GM23338 (cell line): Measurements from ENCODE around the gene RET. TPM values are rescaled to one million over a fixed set of nuclear protein-coding genes. Genes with fewer than 3 reads are reported as not detected.

Experiments used
- ATAC-seq: fragments of 200-7000 bp; cut with Tn5 transposase; 3 replicates; pipeline ENCODE4 v1.9.1; 2020
- DNase-seq: peaks from one replicate; pipeline ENCODE4 v3.0.0-alpha.2; 2015; ENCODE audit warnings: low spot score
- H2AFZ ChIP-seq: fragments of 200-600 bp; sonication (generic); 2 replicates; pipeline ENCODE4 v1.8.0; 2016; ENCODE audit warnings: antibody characterized with exemption, mild to moderate bottlenecking, moderate library complexity
- H3F3A ChIP-seq: fragments of 200-600 bp; sonication (generic); replicated peaks from 2 replicates; pipeline ENCODE4 v1.8.0; 2017; ENCODE audit warnings: antibody characterized with exemption, mixed run types, low read depth
- H3K27ac ChIP-seq: fragments of 200-600 bp; sonication (generic); 2 replicates; pipeline ENCODE4 v1.6.1; 2016; ENCODE audit warnings: low read depth
- H3K27me3 ChIP-seq: fragments of 200-600 bp; sonication (generic); 2 replicates; pipeline ENCODE4 v1.8.0; 2016; ENCODE audit warnings: mild to moderate bottlenecking, mixed run types, moderate library complexity; ENCODE audit not compliant: insufficient read depth
- H3K36me3 ChIP-seq: fragments of 200-600 bp; sonication (generic); 2 replicates; pipeline ENCODE4 v1.8.0; 2016; ENCODE audit warnings: mild to moderate bottlenecking; ENCODE audit not compliant: insufficient read depth
- H3K4me1 ChIP-seq: fragments of 200-600 bp; sonication (generic); 2 replicates; pipeline ENCODE4 v1.8.0; 2016; ENCODE audit warnings: mild to moderate bottlenecking, moderate library complexity; ENCODE audit not compliant: insufficient read depth
- H3K4me2 ChIP-seq: fragments of 200-600 bp; sonication (generic); 2 replicates; pipeline ENCODE4 v1.7.1; 2017; ENCODE audit warnings: mixed run types
- H3K4me3 ChIP-seq: fragments of 200-600 bp; sonication (generic); 2 replicates; pipeline ENCODE4 v1.6.1; 2016; ENCODE audit warnings: mixed run types
- H3K79me2 ChIP-seq: fragments of 200-600 bp; sonication (generic); replicated peaks from 2 replicates; pipeline ENCODE4 v1.8.0; 2017; ENCODE audit warnings: mild to moderate bottlenecking; ENCODE audit not compliant: insufficient read depth
- H3K9me2 ChIP-seq: fragments of 200-600 bp; sonication (generic); 2 replicates; pipeline ENCODE4 v1.8.0; 2017; ENCODE audit not compliant: insufficient read depth
- H4K20me1 ChIP-seq: fragments of 200-600 bp; sonication (generic); replicated peaks from 2 replicates; pipeline ENCODE4 v1.8.0; 2017; ENCODE audit warnings: mild to moderate bottlenecking; ENCODE audit not compliant: insufficient read depth
- H3K27ac Mint-ChIP-seq: 2 replicates; pipeline ENCODE4 v1.8.0; 2020; ENCODE audit warnings: inconsistent platforms, mild to moderate bottlenecking, moderate library complexity, mixed read lengths
- H3K27me3 Mint-ChIP-seq: 3 replicates; pipeline ENCODE4 v1.8.0; 2022; ENCODE audit warnings: low read depth, mild to moderate bottlenecking, moderate library complexity, mixed read lengths, inconsistent platforms; ENCODE audit not compliant: insufficient read depth, poor library complexity
- H3K36me3 Mint-ChIP-seq: 3 replicates; pipeline ENCODE4 v1.8.0; 2021; ENCODE audit warnings: low read depth, mild to moderate bottlenecking, inconsistent platforms, moderate library complexity, mixed read lengths
- H3K4me1 Mint-ChIP-seq: 3 replicates; pipeline ENCODE4 v1.8.0; 2020; ENCODE audit warnings: mild to moderate bottlenecking, inconsistent platforms, mixed read lengths
- H3K4me3 Mint-ChIP-seq: 3 replicates; pipeline ENCODE4 v1.8.0; 2021; ENCODE audit warnings: moderate library complexity, mild to moderate bottlenecking, inconsistent platforms, mixed read lengths
- H3K9me3 Mint-ChIP-seq: 3 replicates; pipeline ENCODE4 v1.8.0; 2020; ENCODE audit warnings: moderate library complexity, mild to moderate bottlenecking, inconsistent platforms, mixed read lengths
- CREB1 ChIP-seq: fragments of 250-450 bp; sonication (Bioruptor Pico); IDR thresholded peaks from 2 replicates; pipeline ENCODE4 v1.5.0; 2020; ENCODE audit warnings: low read depth, mild to moderate bottlenecking, moderate library complexity
- EZH2 ChIP-seq: fragments of 200-600 bp; sonication (generic); IDR thresholded peaks from one replicate; pipeline ENCODE4 v1.8.0; 2017; ENCODE audit warnings: antibody characterized with exemption, mild to moderate bottlenecking, low read depth; ENCODE audit not compliant: unreplicated experiment
- EZH2phosphoT487 ChIP-seq: fragments of 200-600 bp; sonication (generic); IDR thresholded peaks from one replicate; pipeline ENCODE4 v1.8.1; 2018; ENCODE audit warnings: antibody characterized with exemption; ENCODE audit not compliant: unreplicated experiment
- JUNB ChIP-seq: IDR thresholded peaks from one replicate; pipeline ENCODE4 v1.6.1; 2016; ENCODE audit warnings: antibody characterized with exemption; ENCODE audit not compliant: unreplicated experiment
- NANOG ChIP-seq: IDR thresholded peaks from 2 replicates; pipeline ENCODE4 v1.6.1; 2016; ENCODE audit warnings: antibody characterized with exemption, borderline replicate concordance
- POLR2AphosphoS5 ChIP-seq: IDR thresholded peaks from 2 replicates; pipeline ENCODE4 v1.6.1; 2016; ENCODE audit warnings: antibody characterized with exemption, low read depth
- STAT1 ChIP-seq: IDR thresholded peaks from one replicate; pipeline ENCODE4 v1.6.1; 2016; ENCODE audit warnings: antibody characterized with exemption; ENCODE audit not compliant: unreplicated experiment
- ZNF114 ChIP-seq: fragments of 250-450 bp; sonication (Bioruptor Pico); IDR thresholded peaks from 2 replicates; pipeline ENCODE4 v1.5.0; 2020; ENCODE audit warnings: mild to moderate bottlenecking, moderate library complexity
- ZNF331 ChIP-seq: fragments of 250-450 bp; sonication (Bioruptor Pico); IDR thresholded peaks from 2 replicates; pipeline ENCODE4 v1.5.0; 2020; ENCODE audit warnings: low read depth, mild to moderate bottlenecking, moderate library complexity
- polyA plus RNA-seq: library from polyadenylated mRNA; unstranded; fragments of >200 nt; fragmentation: Nextera tagmentation; extraction: Ambion mirVana; gene quantifications from 2 replicates; pipeline ENCODE4 v1.2.1, GENCODE V29; 2016
- total RNA-seq: library from RNA; depleted of rRNA; stranded (reverse); fragments of >200 nt; shearing (Covaris generic); gene quantifications from 2 replicates; pipeline ENCODE4 v1.2.3, GENCODE V29; 2014
- TF ChIP-seq, protein P1 (sequence below): fragments of 250-450 bp; sonication (Bioruptor Pico); IDR thresholded peaks from 2 replicates; pipeline ENCODE4 v1.5.0; 2020; ENCODE audit warnings: mild to moderate bottlenecking, moderate library complexity
- TF ChIP-seq, protein P2 (sequence below): IDR thresholded peaks from one replicate; pipeline ENCODE4 v1.6.1; 2018; ENCODE audit warnings: antibody characterized with exemption; ENCODE audit not compliant: unreplicated experiment
- TF ChIP-seq, protein P3 (sequence below): IDR thresholded peaks from 2 replicates; pipeline ENCODE4 v1.6.1; 2016; ENCODE audit warnings: antibody characterized with exemption
- TF ChIP-seq, protein P4 (sequence below), 2 experiments: fragments of 200-600 bp in 1 of 2; sonication (generic) in 1 of 2; conservative IDR thresholded peaks; 2 replicates each; pipeline versions ENCODE4 v1.5.1 to v1.6.1; 2016 to 2017; ENCODE audit warnings: antibody characterized with exemption in 2 of 2, low read depth in 2 of 2, mild to moderate bottlenecking in 2 of 2, moderate library complexity in 1 of 2

RET gene
- total and polyA plus RNA-seq, 2 experiments from 2014 or later, result 5.5 to 9.8 TPM

DNA sequence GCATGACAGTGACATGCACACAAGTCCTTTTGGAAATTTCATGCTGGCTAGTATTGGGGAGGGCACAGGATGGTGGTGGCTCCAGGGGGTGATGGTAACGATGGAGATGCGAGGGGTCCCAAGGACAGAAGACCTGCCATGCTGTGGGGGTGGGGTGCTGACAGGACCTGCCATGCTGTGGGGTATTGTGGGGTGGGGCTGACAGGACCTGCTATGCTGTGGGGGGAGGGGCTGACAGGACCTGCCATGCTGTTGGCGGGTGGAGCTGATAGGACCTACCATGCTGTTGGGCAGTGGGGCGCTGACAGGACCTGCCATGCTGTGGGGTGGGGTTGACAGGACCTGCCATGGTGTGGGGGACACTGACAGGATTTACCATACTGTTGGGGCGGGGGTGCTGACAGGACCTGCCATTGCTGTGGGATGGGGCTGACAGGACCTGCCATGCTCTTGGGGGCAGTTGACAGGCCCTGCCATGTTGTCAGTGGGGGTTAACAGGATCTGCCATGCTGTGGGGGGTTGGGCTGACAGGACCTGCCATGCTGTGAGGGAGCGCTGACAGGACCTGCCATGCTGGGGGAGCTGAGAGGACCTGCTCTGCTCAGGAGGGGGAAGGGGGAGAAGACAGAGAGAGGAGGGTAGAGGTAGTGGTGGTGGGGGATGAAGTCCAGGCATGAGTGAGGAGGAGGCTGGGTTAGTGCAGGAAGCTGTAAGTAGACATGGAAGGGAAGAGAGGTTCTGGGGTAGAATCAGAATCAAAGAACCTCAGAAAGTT is 36.2 kb upstream of the RET start:
- Histone ChIP-seq H3K36me3 (no peaks in the 10 kb centered on the region), H2AFZ (no peak overlapping the region), H4K20me1 (no peaks in the 10 kb centered on the region), H3K4me3 (no peak overlapping the region), H3K4me1 (peaks cover 3% of the 10 kb centered on the region), H3K9me2 (no peaks in the 10 kb centered on the region), H3K27ac (no peak overlapping the region), H3K27me3 (no peaks in the 10 kb centered on the region), H3K79me2 (no peaks in the 10 kb centered on the region), H3K4me2 (no peak overlapping the region), H3F3A (no peaks in the 10 kb centered on the region)
- Mint-ChIP-seq H3K36me3 (no peaks in the 10 kb centered on the region; the same call in 2 of the 3 replicates), H3K4me3 (no peak overlapping the region), H3K27ac (no peak overlapping the region), H3K4me1 (peaks cover 16% of the 10 kb centered on the region), H3K9me3 (peaks cover 4% of the 10 kb centered on the region; the same call in 1 of the 3 replicates), H3K27me3 (peaks cover 13% of the 10 kb centered on the region)
- no peak for ATAC-seq
- TF ChIP-seq CREB1 (no peak), ZNF114 (CRISPR knock-in tag) (no peak), STAT1 (no peak), JUNB (no peak), EZH2phosphoT487 (no peak), ZNF331 (CRISPR knock-in tag) (no peak), NANOG (no peak), POLR2AphosphoS5 (no peak), EZH2 (no peak)
- TF ChIP-seq, protein P1, sequence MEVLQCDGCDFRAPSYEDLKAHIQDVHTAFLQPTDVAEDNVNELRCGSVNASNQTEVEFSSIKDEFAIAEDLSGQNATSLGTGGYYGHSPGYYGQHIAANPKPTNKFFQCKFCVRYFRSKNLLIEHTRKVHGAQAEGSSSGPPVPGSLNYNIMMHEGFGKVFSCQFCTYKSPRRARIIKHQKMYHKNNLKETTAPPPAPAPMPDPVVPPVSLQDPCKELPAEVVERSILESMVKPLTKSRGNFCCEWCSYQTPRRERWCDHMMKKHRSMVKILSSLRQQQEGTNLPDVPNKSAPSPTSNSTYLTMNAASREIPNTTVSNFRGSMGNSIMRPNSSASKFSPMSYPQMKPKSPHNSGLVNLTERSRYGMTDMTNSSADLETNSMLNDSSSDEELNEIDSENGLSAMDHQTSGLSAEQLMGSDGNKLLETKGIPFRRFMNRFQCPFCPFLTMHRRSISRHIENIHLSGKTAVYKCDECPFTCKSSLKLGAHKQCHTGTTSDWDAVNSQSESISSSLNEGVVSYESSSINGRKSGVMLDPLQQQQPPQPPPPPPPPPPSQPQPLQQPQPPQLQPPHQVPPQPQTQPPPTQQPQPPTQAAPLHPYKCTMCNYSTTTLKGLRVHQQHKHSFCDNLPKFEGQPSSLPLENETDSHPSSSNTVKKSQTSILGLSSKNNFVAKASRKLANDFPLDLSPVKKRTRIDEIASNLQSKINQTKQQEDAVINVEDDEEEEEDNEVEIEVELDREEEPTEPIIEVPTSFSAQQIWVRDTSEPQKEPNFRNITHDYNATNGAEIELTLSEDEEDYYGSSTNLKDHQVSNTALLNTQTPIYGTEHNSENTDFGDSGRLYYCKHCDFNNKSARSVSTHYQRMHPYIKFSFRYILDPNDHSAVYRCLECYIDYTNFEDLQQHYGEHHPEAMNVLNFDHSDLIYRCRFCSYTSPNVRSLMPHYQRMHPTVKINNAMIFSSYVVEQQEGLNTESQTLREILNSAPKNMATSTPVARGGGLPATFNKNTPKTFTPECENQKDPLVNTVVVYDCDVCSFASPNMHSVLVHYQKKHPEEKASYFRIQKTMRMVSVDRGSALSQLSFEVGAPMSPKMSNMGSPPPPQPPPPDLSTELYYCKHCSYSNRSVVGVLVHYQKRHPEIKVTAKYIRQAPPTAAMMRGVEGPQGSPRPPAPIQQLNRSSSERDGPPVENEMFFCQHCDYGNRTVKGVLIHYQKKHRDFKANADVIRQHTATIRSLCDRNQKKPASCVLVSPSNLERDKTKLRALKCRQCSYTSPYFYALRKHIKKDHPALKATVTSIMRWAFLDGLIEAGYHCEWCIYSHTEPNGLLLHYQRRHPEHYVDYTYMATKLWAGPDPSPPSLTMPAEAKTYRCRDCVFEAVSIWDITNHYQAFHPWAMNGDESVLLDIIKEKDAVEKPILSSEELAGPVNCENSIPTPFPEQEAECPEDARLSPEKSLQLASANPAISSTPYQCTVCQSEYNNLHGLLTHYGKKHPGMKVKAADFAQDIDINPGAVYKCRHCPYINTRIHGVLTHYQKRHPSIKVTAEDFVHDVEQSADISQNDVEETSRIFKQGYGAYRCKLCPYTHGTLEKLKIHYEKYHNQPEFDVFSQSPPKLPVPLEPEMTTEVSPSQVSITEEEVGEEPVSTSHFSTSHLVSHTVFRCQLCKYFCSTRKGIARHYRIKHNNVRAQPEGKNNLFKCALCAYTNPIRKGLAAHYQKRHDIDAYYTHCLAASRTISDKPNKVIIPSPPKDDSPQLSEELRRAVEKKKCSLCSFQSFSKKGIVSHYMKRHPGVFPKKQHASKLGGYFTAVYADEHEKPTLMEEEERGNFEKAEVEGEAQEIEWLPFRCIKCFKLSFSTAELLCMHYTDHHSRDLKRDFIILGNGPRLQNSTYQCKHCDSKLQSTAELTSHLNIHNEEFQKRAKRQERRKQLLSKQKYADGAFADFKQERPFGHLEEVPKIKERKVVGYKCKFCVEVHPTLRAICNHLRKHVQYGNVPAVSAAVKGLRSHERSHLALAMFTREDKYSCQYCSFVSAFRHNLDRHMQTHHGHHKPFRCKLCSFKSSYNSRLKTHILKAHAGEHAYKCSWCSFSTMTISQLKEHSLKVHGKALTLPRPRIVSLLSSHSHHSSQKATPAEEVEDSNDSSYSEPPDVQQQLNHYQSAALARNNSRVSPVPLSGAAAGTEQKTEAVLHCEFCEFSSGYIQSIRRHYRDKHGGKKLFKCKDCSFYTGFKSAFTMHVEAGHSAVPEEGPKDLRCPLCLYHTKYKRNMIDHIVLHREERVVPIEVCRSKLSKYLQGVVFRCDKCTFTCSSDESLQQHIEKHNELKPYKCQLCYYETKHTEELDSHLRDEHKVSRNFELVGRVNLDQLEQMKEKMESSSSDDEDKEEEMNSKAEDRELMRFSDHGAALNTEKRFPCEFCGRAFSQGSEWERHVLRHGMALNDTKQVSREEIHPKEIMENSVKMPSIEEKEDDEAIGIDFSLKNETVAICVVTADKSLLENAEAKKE, result no peak
- TF ChIP-seq, protein P2, sequence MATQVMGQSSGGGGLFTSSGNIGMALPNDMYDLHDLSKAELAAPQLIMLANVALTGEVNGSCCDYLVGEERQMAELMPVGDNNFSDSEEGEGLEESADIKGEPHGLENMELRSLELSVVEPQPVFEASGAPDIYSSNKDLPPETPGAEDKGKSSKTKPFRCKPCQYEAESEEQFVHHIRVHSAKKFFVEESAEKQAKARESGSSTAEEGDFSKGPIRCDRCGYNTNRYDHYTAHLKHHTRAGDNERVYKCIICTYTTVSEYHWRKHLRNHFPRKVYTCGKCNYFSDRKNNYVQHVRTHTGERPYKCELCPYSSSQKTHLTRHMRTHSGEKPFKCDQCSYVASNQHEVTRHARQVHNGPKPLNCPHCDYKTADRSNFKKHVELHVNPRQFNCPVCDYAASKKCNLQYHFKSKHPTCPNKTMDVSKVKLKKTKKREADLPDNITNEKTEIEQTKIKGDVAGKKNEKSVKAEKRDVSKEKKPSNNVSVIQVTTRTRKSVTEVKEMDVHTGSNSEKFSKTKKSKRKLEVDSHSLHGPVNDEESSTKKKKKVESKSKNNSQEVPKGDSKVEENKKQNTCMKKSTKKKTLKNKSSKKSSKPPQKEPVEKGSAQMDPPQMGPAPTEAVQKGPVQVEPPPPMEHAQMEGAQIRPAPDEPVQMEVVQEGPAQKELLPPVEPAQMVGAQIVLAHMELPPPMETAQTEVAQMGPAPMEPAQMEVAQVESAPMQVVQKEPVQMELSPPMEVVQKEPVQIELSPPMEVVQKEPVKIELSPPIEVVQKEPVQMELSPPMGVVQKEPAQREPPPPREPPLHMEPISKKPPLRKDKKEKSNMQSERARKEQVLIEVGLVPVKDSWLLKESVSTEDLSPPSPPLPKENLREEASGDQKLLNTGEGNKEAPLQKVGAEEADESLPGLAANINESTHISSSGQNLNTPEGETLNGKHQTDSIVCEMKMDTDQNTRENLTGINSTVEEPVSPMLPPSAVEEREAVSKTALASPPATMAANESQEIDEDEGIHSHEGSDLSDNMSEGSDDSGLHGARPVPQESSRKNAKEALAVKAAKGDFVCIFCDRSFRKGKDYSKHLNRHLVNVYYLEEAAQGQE, result no peak
- TF ChIP-seq, protein P3, sequence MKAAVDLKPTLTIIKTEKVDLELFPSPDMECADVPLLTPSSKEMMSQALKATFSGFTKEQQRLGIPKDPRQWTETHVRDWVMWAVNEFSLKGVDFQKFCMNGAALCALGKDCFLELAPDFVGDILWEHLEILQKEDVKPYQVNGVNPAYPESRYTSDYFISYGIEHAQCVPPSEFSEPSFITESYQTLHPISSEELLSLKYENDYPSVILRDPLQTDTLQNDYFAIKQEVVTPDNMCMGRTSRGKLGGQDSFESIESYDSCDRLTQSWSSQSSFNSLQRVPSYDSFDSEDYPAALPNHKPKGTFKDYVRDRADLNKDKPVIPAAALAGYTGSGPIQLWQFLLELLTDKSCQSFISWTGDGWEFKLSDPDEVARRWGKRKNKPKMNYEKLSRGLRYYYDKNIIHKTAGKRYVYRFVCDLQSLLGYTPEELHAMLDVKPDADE, result no peak
- TF ChIP-seq, protein P4, sequence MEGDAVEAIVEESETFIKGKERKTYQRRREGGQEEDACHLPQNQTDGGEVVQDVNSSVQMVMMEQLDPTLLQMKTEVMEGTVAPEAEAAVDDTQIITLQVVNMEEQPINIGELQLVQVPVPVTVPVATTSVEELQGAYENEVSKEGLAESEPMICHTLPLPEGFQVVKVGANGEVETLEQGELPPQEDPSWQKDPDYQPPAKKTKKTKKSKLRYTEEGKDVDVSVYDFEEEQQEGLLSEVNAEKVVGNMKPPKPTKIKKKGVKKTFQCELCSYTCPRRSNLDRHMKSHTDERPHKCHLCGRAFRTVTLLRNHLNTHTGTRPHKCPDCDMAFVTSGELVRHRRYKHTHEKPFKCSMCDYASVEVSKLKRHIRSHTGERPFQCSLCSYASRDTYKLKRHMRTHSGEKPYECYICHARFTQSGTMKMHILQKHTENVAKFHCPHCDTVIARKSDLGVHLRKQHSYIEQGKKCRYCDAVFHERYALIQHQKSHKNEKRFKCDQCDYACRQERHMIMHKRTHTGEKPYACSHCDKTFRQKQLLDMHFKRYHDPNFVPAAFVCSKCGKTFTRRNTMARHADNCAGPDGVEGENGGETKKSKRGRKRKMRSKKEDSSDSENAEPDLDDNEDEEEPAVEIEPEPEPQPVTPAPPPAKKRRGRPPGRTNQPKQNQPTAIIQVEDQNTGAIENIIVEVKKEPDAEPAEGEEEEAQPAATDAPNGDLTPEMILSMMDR (conservative IDR thresholded peaks at IDR 0.05; ENCODE audit: low read depth in 2 of 2), result no peak
- no peak for DNase-seq
